Kidney (tissue), 14 donors: ENCODE results near the gene GDPD5. TPM values are rescaled to one million over a fixed set of nuclear protein-coding genes. Genes with fewer than 3 reads are reported as not detected.

Experiments used
- DNase-seq, 5 donors: peaks; one replicate each; pipeline ENCODE4 v3.0.0-alpha.2; 2013 to 2020
- FAIRE-seq: peaks from 2 replicates; lab custom pipeline; 2012; peaks lifted over from hg19 to GRCh38; lab: Jason Lieb, UNC
- H3K27ac ChIP-seq, 2 donors: one replicate each; pipeline ENCODE4 v1.7.0; 2013; ENCODE audit warnings: low read depth in 2 of 2, low read length in 2 of 2, inconsistent platforms in 1 of 2
- H3K27me3 ChIP-seq: one replicate; pipeline ENCODE4 v1.7.1; 2013; ENCODE audit warnings: low read length, inconsistent platforms; ENCODE audit not compliant: control insufficient read depth, insufficient read depth
- H3K36me3 ChIP-seq, 3 donors: one replicate each; pipeline versions ENCODE4 v1.7.0 to v1.7.1; 2013; ENCODE audit warnings: low read length in 3 of 3, control low read depth in 1 of 3, inconsistent platforms in 1 of 3; ENCODE audit not compliant: insufficient read depth in 3 of 3, control insufficient read depth in 2 of 3
- H3K4me1 ChIP-seq, 3 donors: one replicate each; pipeline versions ENCODE4 v1.7.0 to v1.7.1; 2013; ENCODE audit warnings: low read length in 3 of 3, inconsistent platforms in 1 of 3, low read depth in 1 of 3; ENCODE audit not compliant: control insufficient read depth in 2 of 3, insufficient read depth in 2 of 3
- H3K4me3 ChIP-seq, 3 donors: one replicate each; pipeline versions ENCODE4 v1.7.0 to v1.8.1; 2013; ENCODE audit warnings: low read length in 3 of 3, control low read depth in 1 of 3, inconsistent platforms in 1 of 3
- H3K9ac ChIP-seq, 3 donors: one replicate each; pipeline versions ENCODE4 v1.7.0 to v1.7.1; 2013; ENCODE audit warnings: low read length in 3 of 3, control low read depth in 1 of 3, inconsistent platforms in 1 of 3
- H3K9me3 ChIP-seq, 3 donors: one replicate each; pipeline versions ENCODE4 v1.7.0 to v1.7.1; 2013; ENCODE audit warnings: low read length in 3 of 3, control low read depth in 1 of 3, inconsistent platforms in 1 of 3; ENCODE audit not compliant: control insufficient read depth in 2 of 3, insufficient read depth in 1 of 3
- intact Hi-C: fragments of 100-400 bp; cut with DNase I; formaldehyde crosslinking; loops from one replicate; pipeline ENCODE4 v1.11.1; 2022
- polyA plus RNA-seq: library from polyadenylated mRNA; stranded (reverse); fragments of 350-450 nt; fragmentation: Illumina TruSeq; extraction: RNeasy Lipid Tissue Mini Kit (QIAGEN cat#74804); gene quantifications from one replicate; pipeline ENCODE4 v1.2.3, GENCODE V29; 2014; ENCODE audit warnings: low read depth, low replicate concordance; ENCODE audit not compliant: insufficient read depth
- total RNA-seq: library from RNA; stranded (reverse); fragmentation: NEBNext Ultra II Directional; extraction: Animal tissue kit (Norgen Biotek cat#: 25700); gene quantifications from one replicate; pipeline ENCODE4 v1.2.1, GENCODE V29; 2021
- TF ChIP-seq, protein P1 (sequence below): IDR thresholded peaks from 3 replicates; pipeline ENCODE4 v1.5.1; 2012; ENCODE audit warnings: mild to moderate bottlenecking, moderate library complexity, borderline replicate concordance; ENCODE audit not compliant: insufficient read depth; ENCODE audit errors: extremely low read depth
- donor health status: control.
- donor health status: control.
- donor health status: control.
- donor health status: control.
- donor health status: control.
- donor health status: DM: yes; HTN: yes; CAD: no.
- donor health status: Normal renal cell carcinoma (clear cell type).

The GDPD5 gene
- total and polyA plus RNA-seq, 2 donors from 2014 or later = 3.9 to 11.4 TPM

DNA sequence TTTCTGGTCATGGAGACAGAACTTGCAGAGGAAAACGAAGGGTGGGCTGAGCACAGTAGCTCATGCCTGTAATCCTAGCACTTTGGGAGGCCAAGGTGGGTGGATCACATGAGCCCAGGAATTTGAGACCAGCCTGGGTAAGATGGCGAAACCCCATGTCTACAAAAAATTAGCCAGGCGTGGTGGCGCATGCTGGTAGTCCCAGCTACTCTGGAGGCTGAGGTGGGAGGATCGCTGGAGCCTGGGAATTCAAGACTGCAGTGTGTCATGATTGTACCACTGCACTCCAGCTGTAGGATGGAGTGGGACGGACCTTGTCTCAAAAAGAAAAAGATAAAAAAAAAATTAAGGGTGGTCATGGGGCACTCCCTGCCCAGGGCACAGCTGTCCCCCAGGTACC, 42.2 kb upstream of the GDPD5 start:
- intact Hi-C loops = no loop called here
- H3K36me3 ChIP-seq = peaks cover 5 to 54% (median 46%) of the 10 kb centered on the region in 3 donors
- no peak for DNase-seq
- no peak overlapping the region for H3K27ac ChIP-seq
- no peak overlapping the region for H3K4me3 ChIP-seq
- no peak for FAIRE-seq
- no peaks in the 10 kb centered on the region for H3K9me3 ChIP-seq
- TF ChIP-seq, protein P1, sequence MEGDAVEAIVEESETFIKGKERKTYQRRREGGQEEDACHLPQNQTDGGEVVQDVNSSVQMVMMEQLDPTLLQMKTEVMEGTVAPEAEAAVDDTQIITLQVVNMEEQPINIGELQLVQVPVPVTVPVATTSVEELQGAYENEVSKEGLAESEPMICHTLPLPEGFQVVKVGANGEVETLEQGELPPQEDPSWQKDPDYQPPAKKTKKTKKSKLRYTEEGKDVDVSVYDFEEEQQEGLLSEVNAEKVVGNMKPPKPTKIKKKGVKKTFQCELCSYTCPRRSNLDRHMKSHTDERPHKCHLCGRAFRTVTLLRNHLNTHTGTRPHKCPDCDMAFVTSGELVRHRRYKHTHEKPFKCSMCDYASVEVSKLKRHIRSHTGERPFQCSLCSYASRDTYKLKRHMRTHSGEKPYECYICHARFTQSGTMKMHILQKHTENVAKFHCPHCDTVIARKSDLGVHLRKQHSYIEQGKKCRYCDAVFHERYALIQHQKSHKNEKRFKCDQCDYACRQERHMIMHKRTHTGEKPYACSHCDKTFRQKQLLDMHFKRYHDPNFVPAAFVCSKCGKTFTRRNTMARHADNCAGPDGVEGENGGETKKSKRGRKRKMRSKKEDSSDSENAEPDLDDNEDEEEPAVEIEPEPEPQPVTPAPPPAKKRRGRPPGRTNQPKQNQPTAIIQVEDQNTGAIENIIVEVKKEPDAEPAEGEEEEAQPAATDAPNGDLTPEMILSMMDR = no peak
- H3K9ac ChIP-seq = peak overlapping the region in 1 of 3 donors; percentile 19
- peaks cover 2 to 42% (median 36%) of the 10 kb centered on the region in 3 donors for H3K4me1 ChIP-seq
- no peaks in the 10 kb centered on the region for H3K27me3 ChIP-seq

DNA sequence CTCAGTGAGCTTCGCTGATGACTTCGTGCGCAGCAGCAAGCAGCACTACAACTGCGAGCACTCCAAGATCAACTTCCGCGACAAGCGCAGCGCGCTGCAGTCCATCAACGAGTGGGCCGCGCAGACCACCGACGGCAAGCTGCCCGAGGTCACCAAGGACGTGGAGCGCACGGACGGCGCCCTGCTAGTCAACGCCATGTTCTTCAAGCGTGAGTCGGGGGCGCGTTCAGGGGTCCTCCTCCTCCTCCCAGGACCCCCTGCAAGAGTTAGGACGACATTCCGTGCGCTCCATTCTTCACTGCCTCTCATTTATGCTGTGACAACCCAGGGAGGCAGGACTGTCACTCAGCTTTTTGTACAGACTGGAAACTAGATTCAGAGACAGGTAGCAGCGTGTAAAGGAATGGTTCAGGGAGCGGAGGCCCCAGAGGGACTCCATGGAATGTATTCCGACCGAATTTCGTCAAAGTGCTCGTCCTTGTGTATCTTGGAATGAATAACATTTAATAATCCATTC, 41.1 kb upstream of the GDPD5 start:
- no peak for FAIRE-seq
- intact Hi-C loops = no loop called here
- TF ChIP-seq, protein P1 = no peak
- no peak overlapping the region for H3K4me3 ChIP-seq
- H3K9ac ChIP-seq = no peak overlapping the region
- no peak overlapping the region for H3K27ac ChIP-seq
- peaks cover 2 to 42% (median 36%) of the 10 kb centered on the region in 3 donors for H3K4me1 ChIP-seq
- no peaks in the 10 kb centered on the region for H3K27me3 ChIP-seq
- no peak for DNase-seq
- peaks cover 5 to 48% (median 39%) of the 10 kb centered on the region in 3 donors for H3K36me3 ChIP-seq
- H3K9me3 ChIP-seq = no peaks in the 10 kb centered on the region

DNA sequence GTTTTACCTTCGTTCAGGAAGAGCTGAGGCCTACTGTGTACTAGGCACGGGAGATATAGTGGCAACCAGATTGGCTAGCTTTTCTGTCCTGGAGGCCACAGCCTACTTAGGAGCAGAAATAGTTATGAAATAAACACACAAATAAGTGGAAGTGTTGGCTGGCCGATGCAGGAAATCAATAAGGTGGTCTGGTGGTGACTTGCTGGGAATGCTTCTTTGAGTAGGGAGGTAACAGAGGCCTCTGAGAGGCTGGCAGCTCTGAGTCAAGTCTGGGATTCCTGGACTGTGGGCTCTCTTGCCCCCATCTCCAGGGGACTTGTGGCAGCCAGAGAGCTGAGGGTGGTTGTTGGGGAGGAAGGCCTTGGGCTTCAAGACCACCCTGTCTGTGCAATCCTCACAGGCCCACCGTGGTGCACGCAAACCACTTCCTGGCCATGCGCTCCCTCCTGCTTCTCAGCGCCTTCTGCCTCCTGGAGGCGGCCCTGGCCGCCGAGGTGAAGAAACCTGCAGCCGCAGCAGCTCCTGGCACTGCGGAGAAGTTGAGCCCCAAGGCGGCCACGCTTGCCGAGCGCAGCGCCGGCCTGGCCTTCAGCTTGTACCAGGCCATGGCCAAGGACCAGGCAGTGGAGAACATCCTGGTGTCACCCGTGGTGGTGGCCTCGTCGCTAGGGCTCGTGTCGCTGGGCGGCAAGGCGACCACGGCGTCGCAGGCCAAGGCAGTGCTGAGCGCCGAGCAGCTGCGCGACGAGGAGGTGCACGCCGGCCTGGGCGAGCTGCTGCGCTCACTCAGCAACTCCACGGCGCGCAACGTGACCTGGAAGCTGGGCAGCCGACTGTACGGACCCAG, 40.4 kb upstream of the GDPD5 start:
- Histone ChIP-seq H3K27ac (peak overlapping the region in 1 of 2 donors; percentile 49), H3K4me1 (peaks cover 2 to 47% (median 36%) of the 10 kb centered on the region in 3 donors), H3K27me3 (no peaks in the 10 kb centered on the region), H3K9ac (no peak overlapping the region), H3K36me3 (peaks cover 5 to 41% (median 33%) of the 10 kb centered on the region in 3 donors), H3K4me3 (peak overlapping the region in 2 of 3 donors; percentile 51 to 99), H3K9me3 (no peaks in the 10 kb centered on the region)
- intact Hi-C loops = no loop called here
- TF ChIP-seq, protein P1 = no peak
- FAIRE-seq = no peak
- no peak for DNase-seq
